Activated CD8-positive, alpha-beta memory T cell treated with anti-CD3 and anti-CD28 coated beads, Interleukin-2, amount 50 U/mL, for 24 hours (primary cell): ENCODE results near the gene TEDDM1.
"Not testable (repeated sequence)": the region's sequence is repeated elsewhere in the genome, so short reads cannot be mapped to it uniquely, and the experiment has no call there.

Source experiments
- DNase-seq: peaks from one replicate; pipeline ENCODE4 v3.0.0-alpha.2; 2020; ENCODE audit errors: extremely low read depth

The TEDDM1 gene

GRCh38 chr1:182380199-182380598, 20.3 kb downstream of the TEDDM1 start:
- no peak for DNase-seq

DNA sequence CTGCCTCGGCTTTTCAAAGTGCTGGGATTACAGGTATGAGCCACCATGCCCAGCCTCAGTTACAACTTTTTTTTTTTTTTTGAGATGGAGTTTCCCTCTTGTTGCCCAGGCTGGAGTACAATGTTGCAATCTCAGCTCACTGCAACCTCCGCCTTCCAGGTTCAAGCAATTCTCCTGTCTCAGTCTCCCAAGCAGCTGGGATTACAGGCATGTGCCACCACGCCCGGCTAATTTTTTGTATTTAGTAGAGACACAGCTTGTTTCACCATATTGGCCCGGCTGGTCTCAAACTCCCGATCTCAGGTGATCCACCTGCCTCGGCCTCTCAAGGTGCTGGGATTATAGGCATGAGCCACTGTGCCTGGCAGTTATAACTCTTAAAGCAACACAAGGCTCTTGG, 20.7 kb downstream of the TEDDM1 start:
- DNase-seq: not testable (repeated sequence)

- DNase-seq: no peak
Observed at GRCh38 chr1:182376936-182377574, 23.4 kb downstream of the TEDDM1 start.

DNA sequence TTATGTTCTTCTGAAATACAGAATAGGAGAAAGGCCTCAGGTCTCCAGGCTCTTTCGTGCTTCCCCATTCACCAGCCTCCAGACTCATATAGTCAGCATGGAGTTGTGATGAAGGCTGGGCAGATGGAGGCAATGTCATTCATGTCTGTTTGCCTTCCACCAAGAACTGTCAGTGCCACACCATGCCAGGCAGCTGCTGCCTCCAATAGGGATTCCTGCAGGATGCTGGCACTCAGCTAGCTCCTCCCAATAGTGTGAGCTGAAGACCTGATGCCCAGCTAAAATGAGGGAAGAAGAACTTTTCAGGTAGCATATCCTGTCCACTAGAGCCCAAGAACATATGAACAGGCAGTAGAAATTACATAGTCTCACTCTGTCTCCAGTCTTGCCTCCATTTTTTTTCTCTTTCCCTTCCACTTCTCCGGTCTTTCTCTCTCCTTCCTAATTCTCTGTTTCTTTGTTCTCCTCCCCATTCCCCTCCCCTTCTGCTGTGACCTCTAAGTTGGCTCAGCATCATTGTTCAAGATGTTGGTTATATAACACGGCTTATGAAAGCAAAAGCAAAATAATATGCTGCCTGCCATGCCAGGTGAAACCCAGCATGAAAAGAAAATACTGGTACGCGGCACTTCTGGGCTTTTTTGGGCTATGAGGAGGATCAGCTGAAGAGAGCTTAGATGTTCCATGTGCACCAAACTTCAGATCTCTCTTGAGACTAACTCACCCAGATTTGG, 26.2 kb downstream of the TEDDM1 start:
- DNase-seq: no peak

DNA sequence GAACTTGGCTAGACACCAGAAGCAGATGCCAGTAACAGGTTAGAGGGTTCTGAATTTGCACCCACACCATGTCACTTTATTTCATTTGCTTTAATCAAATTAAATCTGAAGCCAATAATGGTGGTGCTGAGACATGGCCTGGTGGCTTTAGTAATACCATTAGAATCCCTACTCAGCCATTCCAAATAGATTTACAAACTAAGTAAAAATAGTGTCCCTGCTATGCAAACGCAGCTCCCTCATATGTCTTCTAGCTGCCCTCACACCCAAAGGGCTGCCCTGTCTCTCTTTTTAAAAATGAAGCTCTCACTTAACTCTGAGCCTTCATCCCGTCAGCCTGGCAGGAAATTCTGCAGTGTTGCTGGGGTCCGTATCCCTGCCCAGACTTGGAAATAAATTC, 29.9 kb downstream of the TEDDM1 start:
- no peak for DNase-seq

GRCh38 chr1:182368903-182369302, 31.6 kb downstream of the TEDDM1 start:
- DNase-seq: no peak

DNA sequence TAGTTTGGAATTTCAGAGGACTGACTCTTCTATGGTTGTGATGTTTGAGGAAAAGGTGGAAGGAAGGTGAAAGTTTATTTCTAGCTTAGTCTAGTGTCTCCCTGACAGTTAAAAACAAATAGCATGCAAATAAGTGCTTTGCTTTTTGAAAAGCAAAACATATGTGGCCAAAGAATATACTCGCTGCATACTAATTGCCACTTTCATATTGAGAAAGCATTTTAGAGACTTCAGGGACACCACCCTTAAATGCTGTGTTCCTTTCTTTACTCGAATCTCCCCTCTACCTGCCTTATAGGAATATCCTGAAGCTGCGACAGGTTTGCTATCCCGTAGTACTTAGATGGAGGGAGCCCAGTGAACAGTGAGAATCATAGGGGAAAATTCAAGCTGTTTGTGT, 32.1 kb downstream of the TEDDM1 start:
- DNase-seq: no peak

- DNase-seq: no peak
Observed at GRCh38 chr1:182367926-182368325, 32.5 kb downstream of the TEDDM1 start.

DNA sequence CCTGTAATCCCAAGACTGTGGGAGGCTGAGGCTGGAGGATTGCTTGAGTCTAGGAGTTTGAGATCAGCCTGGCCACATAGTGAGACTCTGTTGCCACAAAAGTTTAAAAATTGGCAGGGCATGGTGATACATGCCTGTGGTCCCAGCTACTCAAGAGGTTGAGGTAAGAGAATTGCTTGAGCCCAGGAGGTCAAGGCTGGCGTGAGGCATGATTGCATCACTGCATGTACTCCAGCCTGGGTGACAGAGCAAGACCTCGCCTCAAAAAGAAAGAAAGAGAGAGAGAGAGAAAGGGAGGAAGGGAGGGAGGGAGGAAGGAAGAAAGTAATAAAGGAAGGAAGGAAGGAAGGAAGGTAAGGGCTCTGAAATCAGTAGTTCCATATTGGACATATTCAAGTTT, 33.9 kb downstream of the TEDDM1 start:
- no peak for DNase-seq

DNA sequence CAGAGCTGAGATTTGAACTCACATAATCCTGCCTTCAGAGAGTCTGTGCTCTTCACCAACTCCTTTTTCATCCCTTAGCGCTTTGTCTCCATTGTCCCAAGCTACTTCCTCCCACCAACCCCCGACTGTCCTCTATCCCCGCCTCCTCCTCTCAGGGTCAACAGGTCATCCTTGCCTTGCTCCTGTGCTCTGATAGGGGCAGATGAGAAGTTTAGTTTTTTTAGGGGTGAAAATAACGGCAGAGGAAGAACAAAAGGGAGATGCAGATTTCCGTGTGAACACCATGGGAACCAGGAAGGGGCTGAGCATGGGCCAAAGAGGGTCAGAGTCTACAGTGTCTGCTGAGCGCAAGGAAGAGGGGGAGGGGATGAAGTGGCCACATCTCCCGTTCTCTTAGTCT, 40.8 kb downstream of the TEDDM1 start:
- DNase-seq: no peak

DNA sequence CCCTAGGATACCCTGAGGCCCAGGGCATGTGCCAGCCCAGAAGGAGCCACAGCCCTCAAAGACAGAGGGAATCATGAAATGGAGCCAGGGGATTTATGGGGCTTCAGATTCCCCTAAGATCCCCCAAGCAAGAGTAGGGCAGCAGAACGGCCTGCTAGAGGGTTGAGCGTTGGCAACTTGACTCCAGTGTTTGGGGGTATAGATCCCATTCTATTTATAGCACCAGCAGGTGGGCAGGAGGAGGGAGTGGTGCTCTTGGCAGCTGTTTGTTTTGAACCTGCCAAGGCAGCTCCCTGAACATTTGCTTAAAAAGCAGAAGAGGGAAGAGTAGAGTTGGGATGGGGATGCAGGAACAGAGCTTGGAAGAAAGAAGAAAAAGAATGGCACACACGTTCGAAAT, 42.6 kb downstream of the TEDDM1 start:
- no peak for DNase-seq

DNA sequence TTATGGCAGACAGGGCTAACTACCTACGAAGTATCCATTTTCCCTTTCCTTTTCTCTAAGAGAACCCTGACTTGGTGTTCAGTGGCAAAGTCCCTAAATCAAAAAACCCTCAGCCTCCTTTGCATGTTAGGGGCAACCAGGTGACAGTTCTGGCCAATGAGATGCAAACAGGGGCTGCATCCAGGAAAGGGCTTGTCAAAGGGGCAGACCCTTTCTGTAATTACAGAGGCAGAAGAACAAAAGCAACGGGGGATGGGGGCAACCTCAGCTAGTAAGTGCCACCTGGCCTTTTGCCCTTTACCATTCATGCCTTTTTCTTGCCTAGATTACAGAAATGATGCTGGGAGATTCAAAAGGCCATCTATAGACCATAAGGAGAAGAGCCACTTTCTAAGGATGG, 43.3 kb downstream of the TEDDM1 start:
- DNase-seq: no peak

DNA sequence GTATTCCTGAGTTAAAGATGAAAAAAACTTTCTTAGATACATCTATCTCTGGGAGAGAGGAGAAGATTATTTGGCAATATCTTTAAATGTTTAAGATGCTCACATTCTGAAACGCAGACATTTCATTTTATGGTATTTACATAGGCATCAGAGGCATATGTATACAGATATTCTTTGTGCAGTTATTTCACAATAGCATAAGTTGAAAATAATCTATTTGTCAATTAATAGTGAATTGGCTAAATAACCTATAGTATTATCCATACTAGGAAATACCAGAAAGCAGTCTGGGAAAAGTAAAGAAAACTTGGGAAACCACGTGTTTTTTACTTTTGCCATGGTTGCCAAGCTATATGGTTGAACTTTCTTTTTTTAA, 44.8 kb downstream of the TEDDM1 start:
- DNase-seq: no peak

DNA sequence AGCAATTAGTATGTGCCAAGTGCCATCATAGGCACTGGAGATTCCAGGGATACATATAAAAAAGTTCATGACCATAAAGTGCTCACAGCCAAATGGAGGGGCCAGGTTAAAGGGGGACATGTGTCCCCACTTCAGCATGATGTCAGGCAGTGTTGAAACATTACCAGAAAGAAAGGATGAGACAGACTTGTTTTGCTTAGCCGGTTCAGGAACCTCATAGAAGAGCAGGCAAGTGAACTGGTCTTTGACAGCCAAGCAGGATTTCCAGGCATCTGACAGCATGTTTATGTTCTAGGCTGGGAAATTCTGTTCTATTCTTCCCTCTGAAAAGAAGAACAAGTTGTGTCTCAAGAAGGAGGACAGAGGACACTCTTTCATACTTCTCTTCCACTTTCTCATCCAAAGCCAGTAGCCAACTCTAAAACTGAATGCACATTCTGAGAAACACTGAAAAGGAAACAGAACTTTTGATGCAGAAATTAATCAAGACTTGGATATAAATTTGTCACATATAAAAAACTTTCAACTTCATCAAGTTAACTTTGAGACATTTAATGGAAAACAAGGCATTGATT, 48.6 kb downstream of the TEDDM1 start:
- DNase-seq: no peak

GRCh38 chr1:182350839-182351238, 49.6 kb downstream of the TEDDM1 start:
- no peak for DNase-seq

- no peak for DNase-seq
Observed at GRCh38 chr1:182348961-182349747, 51.3 kb downstream of the TEDDM1 start.
